Activated CD4-positive, alpha-beta T cell treated with anti-CD3 and anti-CD28 coated beads for 4 hours (primary cell): ENCODE results near the gene WLS.
"Not testable (repeated sequence)": the region's sequence is repeated elsewhere in the genome, so short reads cannot be mapped to it uniquely, and the experiment has no call there.

ENCODE experiments used
- DNase-seq, 2 donors: peaks; one replicate each; pipeline ENCODE4 v3.0.0-alpha.2; 2020

WLS gene

DNA sequence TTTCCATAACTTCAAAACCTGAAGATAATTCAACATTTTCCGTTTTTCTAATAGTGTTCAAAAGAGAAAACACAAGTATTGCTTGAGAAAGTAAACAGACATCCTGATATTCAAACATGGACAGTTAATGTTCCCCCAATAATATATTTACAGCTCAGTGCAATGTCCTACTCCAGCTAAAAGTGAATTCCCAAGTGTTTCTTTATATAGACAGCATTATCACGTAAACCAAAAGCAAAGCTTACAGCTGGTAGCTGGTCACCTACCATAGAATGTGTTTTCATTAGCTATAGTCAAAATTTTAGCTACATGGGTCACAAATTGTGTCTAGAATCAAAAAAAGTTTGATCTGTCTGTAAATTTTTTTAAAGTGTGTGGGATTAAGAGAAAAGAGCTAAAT, 34.9 kb downstream of the WLS start:
- no peak for DNase-seq

DNA sequence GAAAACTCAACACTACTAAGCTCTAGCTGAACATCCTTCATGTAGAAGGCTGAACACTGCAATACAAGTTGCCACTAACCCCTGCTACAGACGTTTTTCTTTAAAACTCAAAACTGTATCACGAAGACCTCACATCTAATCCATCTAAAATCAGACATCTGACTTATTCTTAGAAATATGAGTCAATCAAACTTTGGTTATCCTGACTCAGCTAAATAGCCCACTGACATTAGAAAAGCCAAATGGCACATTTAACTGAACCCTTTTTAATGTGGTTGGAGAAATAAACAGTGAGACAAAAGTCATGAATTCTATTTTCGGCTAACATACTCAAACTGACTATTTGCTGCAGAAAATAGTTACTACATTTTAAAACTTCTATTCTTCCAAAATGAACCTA, 35.6 kb downstream of the WLS start:
- no peak for DNase-seq

DNA sequence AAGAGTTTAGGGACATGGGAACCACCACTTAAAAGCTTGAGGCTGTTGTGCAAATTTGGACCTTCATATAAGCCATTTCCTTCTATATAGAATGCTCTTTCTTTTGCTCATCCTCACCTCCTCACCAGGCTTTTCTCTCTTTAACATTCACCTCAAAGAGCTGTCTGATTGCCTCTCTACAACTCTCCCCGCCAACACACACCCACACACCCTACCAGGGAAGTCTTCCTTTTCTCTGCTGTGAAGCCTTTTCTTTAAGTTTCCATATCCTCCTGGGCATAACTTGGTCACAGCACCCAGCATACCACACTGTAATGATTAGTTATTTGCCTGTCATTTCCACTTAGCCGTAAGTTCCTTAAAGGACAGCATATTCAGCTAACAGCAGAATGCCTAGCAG, 40.6 kb downstream of the WLS start:
- DNase-seq, result no peak

DNA sequence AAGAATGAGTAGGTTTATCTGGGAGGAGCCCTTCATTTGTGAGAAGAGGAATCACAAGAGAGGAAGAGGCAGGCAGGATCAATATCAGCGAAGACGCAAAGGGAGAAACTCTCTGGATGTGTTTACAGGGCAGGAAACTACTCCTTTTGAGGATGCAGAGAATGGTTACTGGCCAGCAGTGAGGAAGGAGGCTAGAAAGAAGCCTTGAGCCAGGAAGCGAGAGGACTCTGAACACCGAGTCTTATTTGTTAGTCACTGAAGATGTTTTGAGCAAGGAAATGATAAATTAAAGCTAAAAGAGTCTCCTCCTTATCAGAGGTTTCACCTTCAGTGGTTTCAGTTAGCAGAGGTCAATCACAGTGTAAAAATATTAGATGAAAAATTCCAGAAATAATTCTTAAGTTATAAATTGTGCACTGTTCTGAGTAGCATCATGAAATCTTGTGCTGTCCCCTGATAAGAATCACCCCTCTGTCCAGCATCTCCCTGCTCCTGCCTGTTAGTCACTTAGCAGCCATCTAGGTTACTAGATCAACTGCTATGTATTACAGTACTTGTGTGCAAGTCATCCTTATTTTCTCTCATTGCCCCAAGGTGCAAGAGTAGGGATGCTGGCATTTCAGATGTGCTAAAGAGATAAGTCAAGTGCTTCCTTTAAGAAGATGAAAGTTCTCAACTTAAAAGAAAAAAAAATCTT, 43.5 kb downstream of the WLS start:
- no peak for DNase-seq

DNA sequence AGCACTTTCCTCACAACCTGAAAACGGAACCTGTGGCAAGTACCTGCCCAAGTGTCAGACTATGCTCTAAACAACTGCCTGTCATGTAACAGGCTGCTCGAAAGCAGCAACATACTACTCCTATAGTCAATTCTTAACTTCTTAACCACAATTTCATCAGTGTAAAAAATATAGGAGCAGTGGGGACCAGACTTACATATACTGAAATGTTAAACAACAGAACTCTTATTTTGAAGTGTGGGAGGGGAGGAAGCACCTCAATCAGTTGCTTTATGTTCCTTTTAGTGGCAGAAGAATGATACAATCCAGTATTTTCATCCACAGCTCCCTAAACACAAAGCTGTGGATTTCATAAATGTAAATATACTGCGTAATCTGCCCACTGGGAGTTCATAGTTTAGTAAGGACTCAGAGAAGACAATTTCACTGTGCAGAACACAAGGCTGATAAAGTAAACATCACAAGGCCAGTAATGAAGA, 44.2 kb downstream of the WLS start:
- no peak for DNase-seq

DNA sequence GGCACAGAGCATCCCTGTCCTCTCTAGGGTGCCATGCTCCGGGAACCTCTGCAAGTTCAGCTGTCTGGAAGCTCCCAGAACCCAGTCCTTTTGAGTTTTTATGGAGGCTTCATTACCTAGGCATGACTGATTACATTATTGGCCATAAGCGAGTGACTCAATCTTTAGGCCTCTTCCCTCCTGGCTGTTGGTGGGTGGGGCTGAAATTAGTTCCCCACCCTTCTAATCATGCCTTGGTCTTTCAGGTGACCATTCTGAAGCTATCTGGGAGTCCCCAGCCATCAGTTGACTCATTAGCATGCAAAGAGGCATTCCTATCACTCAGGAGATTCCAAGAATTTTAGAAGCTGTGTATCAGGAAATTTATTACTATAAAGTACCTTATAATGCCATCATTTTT, 46.6 kb downstream of the WLS start:
- DNase-seq, result no peak

DNA sequence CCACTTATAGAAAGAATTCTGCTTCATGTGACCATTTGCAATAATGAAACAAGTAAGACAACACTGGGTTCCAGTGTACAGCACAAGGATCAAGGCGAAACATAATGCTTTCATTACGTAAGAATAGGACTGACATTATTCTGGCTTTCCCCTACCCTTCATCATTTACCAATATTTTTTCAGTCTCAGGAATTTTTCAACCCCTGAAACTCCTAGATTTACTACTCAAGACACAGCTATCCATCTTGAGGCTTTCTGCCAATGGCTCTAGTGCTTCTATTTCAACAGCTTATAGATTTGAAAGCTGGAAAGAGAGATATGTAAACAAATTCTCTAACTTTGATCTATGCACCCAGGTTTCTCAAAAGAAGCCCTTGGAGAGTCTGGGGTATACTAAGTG, 48.4 kb downstream of the WLS start:
- no peak for DNase-seq

DNA sequence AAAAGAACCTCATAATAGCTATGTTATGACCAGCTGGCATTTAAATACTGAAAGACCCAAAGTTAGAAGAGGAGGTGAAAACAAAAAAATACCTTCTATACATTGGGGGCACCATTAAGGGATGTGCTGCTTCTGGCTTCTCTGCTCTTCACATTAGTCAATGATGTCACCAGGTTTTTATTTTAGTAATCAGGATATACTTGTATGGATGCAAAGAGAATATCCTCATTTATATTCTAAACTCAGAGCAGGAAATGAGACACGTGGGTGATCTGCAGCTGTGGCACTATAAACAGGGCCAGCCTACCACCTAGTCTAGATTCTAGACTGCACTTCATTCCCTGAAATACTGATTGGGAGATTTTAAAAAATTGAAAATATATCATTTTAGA, 51.2 kb downstream of the WLS start:
- no peak for DNase-seq

DNA sequence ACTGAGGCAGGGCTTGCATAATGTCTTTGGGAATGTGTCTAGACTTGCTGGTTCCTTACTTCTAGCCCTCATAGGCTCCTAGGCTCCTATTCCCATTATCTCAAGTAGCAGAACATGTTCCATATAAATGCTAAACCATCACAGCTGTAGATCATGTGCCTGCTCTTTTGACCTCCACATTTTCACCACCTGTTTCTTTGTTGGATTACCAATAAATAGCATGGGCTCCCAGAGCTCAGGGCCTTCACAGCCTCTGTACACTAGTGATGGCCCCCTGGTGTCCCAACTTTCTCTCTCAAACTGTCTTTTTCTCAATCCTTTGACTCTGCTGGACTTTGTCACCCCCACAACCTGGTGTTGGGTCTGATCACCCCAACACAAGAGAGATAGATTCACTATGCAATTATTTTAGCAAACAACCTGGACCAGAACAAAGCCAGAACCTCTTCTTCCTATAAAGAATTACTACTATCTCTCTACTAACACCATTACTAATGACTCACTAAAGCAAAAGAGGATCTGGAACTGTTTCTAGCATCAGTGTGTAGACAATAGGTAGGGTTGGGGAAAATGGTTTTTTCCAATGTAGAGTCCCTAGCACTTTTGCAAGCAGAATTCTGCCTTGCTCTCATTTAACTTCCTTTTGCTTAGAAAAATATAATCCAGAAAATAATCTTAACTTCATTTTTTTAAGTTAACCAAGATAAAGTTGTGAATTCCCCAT, 51.7 kb downstream of the WLS start:
- DNase-seq, result no peak

DNA sequence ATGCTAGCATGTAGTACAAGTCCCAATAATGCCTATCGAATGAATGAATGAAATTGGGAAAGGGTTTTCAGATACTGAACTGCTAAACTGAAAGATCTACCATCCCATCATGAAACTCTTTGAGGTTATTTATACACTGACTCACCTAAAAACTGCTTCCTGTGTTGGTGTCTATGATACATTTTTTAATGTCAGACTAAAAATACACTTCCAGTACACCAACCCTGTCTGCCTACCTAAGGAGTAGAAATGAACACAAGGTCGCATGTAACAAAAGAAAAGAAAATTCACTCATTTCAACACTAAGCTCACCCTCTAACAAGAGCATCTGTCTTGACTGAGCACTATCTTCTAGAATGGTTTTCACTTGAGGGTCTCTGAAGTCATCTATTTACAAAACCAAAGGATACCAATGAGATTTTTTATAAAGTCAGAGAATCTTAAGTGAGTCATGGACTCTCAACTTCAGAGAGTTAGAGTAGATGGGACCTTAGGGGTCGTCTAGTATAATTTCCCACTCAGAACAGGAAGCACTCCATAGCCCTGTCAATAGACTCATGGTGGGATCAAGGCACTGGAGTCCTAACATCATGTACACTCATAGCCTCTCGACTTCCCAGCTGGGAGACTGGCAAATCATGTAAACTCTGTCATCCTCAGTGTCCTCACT, 53.4 kb downstream of the WLS start:
- no peak for DNase-seq

DNA sequence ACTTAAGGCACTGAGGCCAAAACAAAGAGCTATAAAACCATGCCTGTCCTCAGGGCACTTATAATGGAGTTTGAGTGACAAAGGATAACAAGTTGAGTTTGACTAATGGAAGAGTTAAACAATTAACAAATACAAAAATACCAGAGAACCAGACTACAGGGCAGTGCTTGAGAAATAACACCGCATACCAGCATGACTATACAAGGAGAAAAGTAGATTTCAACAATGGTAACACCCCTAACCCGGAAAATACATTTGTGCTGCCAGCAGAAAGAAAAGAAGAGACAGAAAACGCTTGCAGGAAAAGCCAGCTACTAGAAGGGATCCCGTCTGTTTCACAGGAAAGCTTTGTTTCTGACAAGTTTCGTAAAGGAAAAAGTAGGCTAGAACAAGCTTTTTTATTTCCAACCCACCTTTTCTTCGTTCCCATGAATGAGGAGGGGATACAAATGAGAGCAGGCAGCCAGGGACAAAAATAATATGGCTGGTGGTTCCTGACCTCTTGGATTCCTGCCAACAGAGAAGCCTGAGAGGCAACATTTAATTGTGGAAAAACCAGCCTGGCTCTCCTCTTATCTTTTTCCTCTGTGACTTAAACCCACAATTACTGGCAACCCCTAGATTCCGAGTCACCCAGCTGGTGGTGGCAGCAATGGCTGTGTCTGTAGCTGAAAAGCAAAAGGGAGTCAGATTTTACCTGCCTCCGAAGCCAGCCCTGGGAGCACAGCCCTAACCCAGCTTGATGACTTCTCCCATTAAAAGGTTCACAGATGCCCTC, 56.5 kb downstream of the WLS start:
- DNase-seq, result no peak

DNA sequence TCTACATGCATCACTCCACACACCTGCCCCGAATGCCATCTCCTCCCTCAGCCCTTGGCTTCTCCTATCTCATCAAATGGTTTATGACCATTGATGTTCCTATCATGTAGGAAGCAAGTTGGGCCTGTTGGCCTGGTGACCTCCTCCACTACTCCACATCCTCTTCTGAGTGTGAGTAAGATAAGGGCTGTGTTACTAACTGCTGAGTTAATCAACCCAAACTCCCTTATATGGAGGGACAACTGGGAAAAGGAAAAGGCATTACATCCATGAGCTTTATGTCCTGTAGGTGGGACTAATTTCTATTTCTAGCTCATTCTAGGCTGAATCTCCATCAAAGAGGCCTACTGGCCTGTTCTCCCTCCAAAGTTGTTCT, 57.6 kb downstream of the WLS start:
- no peak for DNase-seq

DNA sequence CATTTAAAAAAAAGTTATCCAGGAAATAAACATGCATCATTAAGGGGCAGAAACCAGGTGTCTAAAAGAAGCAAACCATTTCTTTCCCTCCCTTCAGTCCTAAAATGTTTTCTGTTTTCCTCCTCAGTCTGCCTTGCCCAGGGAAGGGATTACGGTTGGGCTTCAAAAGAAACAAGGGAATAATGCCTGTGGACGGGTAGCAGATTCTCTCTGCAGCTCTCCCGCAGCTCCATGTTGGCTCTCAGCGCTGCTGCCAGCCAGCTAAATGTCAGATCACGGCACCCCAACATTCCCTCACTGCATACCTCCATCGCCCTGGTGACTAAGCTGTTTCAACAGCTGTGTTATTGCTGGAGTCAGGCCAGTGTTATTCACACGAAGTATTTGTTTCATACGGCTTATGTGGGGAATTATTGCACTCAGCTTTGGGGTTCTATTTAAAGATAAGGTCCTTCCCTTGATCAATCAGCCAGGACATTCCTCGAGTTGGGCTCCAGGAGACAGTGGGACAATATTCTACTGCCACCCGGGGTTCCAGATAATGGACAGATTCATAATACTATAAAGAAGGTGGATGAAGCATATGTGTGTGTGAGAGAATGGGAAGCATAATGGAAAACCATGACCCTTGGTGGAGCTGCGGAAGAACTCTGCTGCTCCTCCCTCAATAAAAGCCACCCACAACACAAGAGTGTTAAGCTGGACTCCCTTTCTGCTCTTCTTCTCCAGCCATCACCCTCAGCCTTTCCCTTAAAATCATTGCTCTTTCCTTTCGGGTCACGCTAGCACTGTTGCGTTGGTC, 58.2 kb downstream of the WLS start:
- DNase-seq, result no peak

DNA sequence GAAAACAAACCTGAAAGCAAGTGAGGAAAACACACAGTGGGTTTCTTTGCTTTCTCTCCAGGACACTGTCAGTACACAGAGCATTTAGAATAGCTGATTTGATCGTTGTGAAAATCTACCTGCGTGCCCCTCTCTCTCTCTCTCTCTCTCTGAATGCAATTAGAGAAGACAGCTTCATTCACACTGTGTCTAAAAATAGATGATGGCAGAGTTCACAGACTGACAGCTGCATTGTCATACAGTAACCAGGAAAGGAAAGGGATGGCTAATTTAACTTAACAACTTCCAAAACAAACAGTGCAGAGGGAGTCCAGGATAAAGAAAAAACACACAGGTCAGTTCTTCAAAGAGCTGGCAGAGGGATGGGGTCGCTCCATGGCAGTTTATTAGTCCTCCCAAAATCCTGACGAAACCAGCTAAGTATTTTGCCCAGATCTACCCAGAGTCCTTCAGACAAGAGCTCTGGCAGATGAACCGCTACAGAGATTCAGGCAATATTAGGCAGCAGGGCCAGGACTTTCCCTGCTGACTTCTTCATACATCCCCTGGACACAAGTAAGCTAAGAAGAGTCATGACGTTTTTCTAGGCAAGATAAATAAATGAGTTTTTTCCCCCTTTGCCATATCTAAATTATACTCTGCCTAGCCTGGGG, 58.9 kb downstream of the WLS start:
- no peak for DNase-seq

DNA sequence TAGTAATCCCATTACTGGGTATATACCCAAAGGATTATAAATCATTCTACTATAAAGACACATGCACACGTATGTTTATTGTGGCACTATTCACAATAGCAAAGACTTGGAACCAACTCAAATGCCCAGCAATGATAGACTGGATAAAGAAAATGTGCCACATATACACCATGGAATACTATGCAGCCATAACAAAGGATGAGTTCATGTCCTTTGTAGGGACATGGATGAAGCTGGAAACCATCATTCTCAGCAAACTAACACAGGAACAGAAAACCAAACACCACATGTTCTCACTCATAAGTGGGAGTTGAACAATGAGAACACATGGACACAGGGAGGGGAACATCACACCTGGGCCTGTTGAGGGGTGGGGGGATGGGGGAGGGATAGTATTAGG, 60.5 kb downstream of the WLS start:
- DNase-seq, result not testable (repeated sequence)

DNA sequence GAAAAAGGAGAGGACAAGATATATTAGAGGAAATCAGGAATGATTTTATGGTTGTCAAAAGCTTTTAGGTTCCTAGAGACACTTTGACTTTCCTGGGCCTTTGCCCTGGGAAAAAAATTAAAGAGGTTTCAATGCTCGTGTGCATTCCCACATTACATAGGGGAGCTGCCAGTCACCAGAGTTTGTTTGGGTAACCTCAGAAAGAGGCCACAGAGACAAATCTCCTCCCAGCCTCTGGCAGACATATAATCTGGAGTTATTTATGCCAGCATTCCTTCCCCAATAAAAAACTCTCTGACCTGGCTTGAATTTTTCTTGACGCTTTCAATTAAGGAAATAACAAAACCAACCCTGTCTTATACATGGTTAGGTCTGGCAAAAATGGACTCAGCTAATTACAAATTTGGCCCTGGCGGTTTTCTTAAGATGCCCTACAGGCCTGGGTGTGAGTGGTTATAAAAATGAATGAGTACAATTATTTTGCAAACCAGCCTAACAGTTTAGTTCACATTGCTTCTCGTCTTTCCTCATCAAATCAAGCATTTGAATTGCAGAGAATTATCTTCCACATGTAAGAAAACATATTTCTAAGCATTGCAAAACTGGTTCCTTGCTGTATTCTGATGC, 63.7 kb downstream of the WLS start:
- no peak for DNase-seq

DNA sequence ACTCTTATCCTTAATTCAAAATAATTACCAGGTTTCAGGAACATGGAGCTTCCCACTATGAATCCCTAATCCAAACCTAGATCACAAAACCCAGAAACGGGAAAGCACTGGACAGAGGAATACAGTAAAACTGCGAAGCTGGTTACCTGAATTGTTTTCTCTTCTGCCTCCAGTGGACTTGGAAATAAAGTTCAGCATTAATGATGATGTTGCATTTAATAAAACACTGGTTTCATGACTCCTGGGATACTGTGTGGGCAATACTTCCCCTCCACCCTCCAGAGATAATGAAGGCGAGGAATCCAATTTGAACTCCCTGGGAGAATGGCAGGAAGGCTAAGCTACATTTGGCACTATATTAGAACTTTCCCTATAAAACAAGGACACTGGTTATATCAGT, 65.1 kb downstream of the WLS start:
- DNase-seq, result no peak

DNA sequence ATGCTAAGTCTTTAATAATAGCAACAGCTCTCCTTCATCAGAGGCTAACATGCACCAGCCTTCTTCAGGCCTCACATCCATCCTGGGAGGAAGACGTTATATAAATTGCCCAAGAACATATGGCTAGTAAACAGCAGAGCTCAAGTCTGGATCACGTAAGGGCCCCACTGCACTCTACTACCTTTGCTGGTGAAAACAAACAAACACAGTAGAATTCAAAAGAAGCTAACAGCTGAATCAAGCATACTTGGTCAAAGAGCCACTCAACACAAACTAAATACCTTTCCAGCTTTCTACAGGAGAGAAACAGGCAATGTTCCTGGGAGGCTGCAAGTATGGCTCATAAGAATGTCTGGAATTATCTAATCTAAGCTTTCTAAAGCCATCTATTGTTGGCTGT, 66.0 kb downstream of the WLS start:
- no peak for DNase-seq

DNA sequence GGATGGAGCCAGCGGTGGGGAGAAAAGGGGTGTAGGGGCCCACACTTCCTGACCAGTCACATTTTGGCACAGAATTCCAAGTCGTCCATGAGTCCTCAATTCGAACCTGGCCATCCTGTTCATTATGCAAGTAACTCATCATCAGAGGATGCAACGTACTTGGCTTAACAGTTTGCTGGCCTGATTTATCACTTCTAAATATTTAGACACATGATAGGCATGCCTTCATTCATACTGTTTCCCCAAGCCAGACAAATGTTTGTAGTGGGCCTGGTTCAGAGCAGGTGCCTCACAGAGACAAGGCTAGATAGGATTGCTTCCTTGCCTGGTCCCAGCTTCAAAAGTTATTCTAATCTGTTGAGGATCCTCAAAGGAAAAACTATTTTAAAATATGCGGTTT, 66.7 kb downstream of the WLS start:
- no peak for DNase-seq

DNA sequence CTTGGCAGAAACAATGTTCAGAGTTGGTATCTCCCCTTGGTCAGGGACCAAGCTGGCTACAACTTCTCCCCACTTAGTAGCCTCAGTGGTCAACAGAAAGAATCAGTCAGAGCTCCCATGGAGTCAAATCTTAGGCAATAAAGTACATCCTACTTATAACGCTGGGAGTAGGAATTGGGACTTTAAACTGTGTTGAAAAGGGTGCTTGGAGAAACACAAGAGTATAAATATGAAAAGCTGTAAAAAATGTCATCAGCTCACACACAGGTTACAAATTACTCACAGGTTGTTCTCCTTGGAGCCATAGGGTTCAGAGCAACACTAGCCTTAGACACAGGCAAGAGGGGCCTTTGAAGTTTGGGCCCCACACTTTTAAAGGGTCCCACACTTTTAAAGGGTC, 67.4 kb downstream of the WLS start:
- DNase-seq, result no peak

DNA sequence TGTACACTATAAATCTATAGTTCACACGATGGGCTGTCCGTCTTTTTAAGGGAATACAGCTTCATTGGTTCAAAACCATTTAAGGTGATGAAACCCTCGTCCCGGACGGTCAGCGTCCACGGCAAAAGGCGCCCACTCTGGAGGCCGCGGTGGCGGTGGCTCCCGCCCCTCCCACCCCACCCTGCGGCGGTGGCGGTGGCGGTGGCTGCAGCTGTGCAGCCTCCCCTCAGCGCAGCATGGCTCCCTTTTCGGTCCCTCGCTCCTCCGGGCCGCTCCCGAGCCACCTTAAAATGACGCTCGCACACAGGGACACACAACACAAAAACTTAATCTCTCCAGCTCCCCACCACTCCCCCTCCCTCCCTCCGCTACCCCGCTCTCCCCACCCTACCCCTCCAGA, 69.1 kb downstream of the WLS start:
- DNase-seq, result no peak

DNA sequence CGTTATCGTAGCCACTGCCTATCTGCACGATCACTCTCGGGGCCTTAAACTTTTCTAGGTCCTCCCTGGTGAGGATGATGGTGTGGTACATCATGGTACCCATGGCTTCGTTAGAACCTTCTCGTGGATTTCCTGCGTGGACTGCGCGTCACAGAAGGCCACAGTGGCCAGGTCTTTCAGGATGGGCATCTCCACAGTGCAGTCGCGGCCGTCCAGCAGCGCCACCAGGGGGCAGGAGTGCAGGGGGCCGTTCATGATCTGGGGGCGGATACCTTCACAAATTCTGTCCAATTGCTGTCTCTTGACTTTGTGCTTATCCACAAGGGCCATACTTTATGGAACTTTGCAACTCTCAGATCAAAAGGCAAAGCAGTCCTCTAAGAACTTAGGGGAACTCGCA, 69.6 kb downstream of the WLS start:
- no peak for DNase-seq
